C4-2B (cell line): ENCODE data around the gene OSBPL1A.

Experiments
- CTCF ChIP-seq: fragments of 450-650 bp; conservative IDR thresholded peaks from 2 replicates; pipeline ENCODE4 v1.5.1; 2017; ENCODE audit warnings: mild to moderate bottlenecking
- ZFX ChIP-seq: fragments of 450-650 bp; IDR thresholded peaks from 2 replicates; pipeline ENCODE4 v1.6.1; 2017

- TF ChIP-seq CTCF, result no peak
- TF ChIP-seq ZFX, result no peak
Observed at GRCh38 chr18:24209558-24209957, 188.1 kb downstream of the OSBPL1A start.
